Esophagus muscularis mucosa (tissue), 3 donors: Measurements from ENCODE around the gene ZNF565.

Source experiments
- POLR2AphosphoS5 ChIP-seq, 2 donors: sonication (generic); formaldehyde crosslinking; IDR thresholded peaks; one replicate each; pipeline ENCODE4 v1.6.1; 2017; ENCODE audit warnings: antibody characterized with exemption in 2 of 2
- TF ChIP-seq, protein P1 (sequence below), 3 experiments: fragments of 200-600 bp in 2 of 3; fragments of 450-650 bp in 1 of 3; sonication (generic) in 2 of 3; IDR thresholded peaks; one replicate each; pipeline ENCODE4 v1.5.1; 2017 to 2019; ENCODE audit warnings: antibody characterized with exemption in 3 of 3, mild to moderate bottlenecking in 2 of 3, moderate library complexity in 1 of 3

DNA sequence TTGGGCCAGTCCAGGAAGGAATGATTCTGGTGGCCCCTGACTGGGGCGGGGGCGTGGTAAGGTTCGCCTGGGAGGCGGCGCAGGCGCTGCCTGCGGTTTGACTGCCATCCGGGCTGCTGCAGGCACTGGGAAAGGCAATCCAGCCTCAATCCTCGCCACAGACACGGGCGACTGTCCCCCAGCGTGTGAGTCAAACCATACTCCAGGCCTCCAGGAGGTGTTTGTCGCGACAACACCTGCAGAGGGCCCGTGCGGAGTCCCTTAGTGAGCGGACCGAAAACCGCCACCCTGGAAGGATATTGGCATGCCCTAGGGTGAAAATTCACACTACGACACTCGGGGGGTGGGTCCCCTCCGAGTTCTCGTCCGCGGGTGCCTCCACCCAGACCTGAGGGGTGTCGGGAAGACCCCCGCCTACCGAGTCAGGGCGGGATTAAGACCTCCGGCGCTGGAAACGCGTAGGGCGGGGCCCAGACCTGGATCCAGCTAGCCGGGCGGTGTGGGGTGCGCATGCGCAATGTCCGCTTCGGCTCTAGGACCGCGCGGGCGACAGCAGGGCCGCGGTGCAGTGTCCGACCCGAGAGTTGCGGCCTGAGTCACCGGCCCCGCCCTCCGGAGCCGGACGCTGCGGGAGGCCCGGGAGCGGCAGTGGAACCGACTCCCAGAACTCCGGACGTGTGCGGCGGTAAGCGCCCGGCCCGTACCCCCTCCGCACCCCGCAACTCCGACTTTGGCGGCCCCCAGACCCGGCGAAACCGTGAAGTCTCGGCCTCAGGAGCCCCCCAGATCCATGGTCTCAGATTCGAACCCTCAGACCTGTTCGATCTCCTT, 74.8 kb downstream of the ZNF565 start, which contains the start of gene CAPNS1:
- TF ChIP-seq, protein P1, sequence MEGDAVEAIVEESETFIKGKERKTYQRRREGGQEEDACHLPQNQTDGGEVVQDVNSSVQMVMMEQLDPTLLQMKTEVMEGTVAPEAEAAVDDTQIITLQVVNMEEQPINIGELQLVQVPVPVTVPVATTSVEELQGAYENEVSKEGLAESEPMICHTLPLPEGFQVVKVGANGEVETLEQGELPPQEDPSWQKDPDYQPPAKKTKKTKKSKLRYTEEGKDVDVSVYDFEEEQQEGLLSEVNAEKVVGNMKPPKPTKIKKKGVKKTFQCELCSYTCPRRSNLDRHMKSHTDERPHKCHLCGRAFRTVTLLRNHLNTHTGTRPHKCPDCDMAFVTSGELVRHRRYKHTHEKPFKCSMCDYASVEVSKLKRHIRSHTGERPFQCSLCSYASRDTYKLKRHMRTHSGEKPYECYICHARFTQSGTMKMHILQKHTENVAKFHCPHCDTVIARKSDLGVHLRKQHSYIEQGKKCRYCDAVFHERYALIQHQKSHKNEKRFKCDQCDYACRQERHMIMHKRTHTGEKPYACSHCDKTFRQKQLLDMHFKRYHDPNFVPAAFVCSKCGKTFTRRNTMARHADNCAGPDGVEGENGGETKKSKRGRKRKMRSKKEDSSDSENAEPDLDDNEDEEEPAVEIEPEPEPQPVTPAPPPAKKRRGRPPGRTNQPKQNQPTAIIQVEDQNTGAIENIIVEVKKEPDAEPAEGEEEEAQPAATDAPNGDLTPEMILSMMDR (IDR thresholded peaks at IDR 0.05) = peak in 2 of 3 experiments; percentile 5 to 24
- TF ChIP-seq POLR2AphosphoS5 (IDR thresholded peaks at IDR 0.05) = peak; percentile 98 to 99
